Suprapubic skin (tissue), 4 donors: ENCODE measurements around the gene PINK1. TPM values are rescaled to one million over a fixed set of nuclear protein-coding genes. Genes with fewer than 3 reads are reported as not detected.

Experiments used
- DNase-seq, 2 donors: peaks; one replicate each; pipeline ENCODE4 v3.0.0-alpha.2; 2019; ENCODE audit warnings: low spot score in 2 of 2
- H3K27ac ChIP-seq: fragments of 200-600 bp; sonication (generic); one replicate; pipeline ENCODE4 v1.5.1; 2019
- H3K27me3 ChIP-seq: fragments of 200-600 bp; sonication (generic); one replicate; pipeline ENCODE4 v1.5.1; 2019
- H3K36me3 ChIP-seq: fragments of 200-600 bp; sonication (generic); one replicate; pipeline ENCODE4 v1.5.1; 2019
- H3K4me1 ChIP-seq: fragments of 200-600 bp; sonication (generic); one replicate; pipeline ENCODE4 v1.5.1; 2019
- H3K4me3 ChIP-seq: fragments of 200-600 bp; sonication (generic); one replicate; pipeline ENCODE4 v1.5.1; 2019; ENCODE audit warnings: mild to moderate bottlenecking
- H3K9me3 ChIP-seq: fragments of 200-600 bp; sonication (generic); one replicate; pipeline ENCODE4 v1.5.1; 2019
- CTCF ChIP-seq, 2 donors: fragments of 200-600 bp in 1 of 2; fragments of 450-650 bp in 1 of 2; sonication (generic) in 1 of 2; IDR thresholded peaks; one replicate each; pipeline ENCODE4 v1.5.1; 2016 to 2019; ENCODE audit warnings: antibody characterized with exemption in 2 of 2, mild to moderate bottlenecking in 1 of 2, moderate library complexity in 1 of 2
- EP300 ChIP-seq: sonication (generic); formaldehyde crosslinking; IDR thresholded peaks from one replicate; pipeline ENCODE4 v1.6.1; 2017; ENCODE audit warnings: antibody characterized with exemption
- POLR2A ChIP-seq, 2 donors: fragments of 450-650 bp; IDR thresholded peaks; one replicate each; pipeline ENCODE4 v1.6.1; 2017; ENCODE audit warnings: antibody characterized with exemption in 2 of 2, mild to moderate bottlenecking in 2 of 2, moderate library complexity in 2 of 2
- POLR2AphosphoS5 ChIP-seq, 3 donors: sonication (generic); formaldehyde crosslinking; IDR thresholded peaks; one replicate each; pipeline ENCODE4 v1.6.1; 2017; ENCODE audit warnings: antibody characterized with exemption in 3 of 3
- WGBS: methylation state at CpG from one replicate; pipeline ENCODE4 v1.1.5; 2018; 5-methylcytosine and 5-hydroxymethylcytosine counted together
- total RNA-seq, 4 donors: library from RNA; depleted of rRNA; stranded (reverse); fragments of >200 nt; gene quantifications; one replicate each; pipeline ENCODE4 v1.1.0, GENCODE V29; 2016

The PINK1 gene
- total RNA-seq, 4 donors from 2014 or later: 91.9 to 116 (median 98.0) TPM

- Histone ChIP-seq H3K4me1 (peaks cover 24% of the 10 kb centered on the region), H3K27me3 (no peaks in the 10 kb centered on the region), H3K36me3 (no peaks in the 10 kb centered on the region), H3K4me3 (no peak overlapping the region), H3K27ac (no peak overlapping the region), H3K9me3 (no peaks in the 10 kb centered on the region)
- DNase-seq: no peak
- TF ChIP-seq EP300: no peak
- 36% methylated on average over 12 of the region's 12 CpGs for WGBS
These were observed 30.9 kb downstream of the PINK1 start for GRCh38 chr1:20663969-20664715.

- H3K4me1 ChIP-seq: peaks cover 8% of the 10 kb centered on the region
- DNase-seq: no peak
- no peak overlapping the region for H3K4me3 ChIP-seq
- H3K27ac ChIP-seq: peak overlapping the region; percentile 8
- no peaks in the 10 kb centered on the region for H3K27me3 ChIP-seq
- 74% methylated on average over 12 of the region's 12 CpGs for WGBS
- no peaks in the 10 kb centered on the region for H3K9me3 ChIP-seq
- H3K36me3 ChIP-seq: no peaks in the 10 kb centered on the region
- TF ChIP-seq CTCF (IDR thresholded peaks at IDR 0.05): no peak
- TF ChIP-seq POLR2A (IDR thresholded peaks at IDR 0.05): no peak
- TF ChIP-seq POLR2AphosphoS5 (IDR thresholded peaks at IDR 0.05): no peak
- TF ChIP-seq EP300: no peak
These were observed 32.5 kb downstream of the PINK1 start for GRCh38 chr1:20665726-20666125.

- TF ChIP-seq CTCF (IDR thresholded peaks at IDR 0.05) (no peak), POLR2AphosphoS5 (IDR thresholded peaks at IDR 0.05) (no peak), POLR2A (IDR thresholded peaks at IDR 0.05) (no peak), EP300 (no peak)
- Histone ChIP-seq H3K27ac (peak overlapping the region; percentile 8), H3K4me3 (no peak overlapping the region), H3K9me3 (no peaks in the 10 kb centered on the region), H3K36me3 (no peaks in the 10 kb centered on the region), H3K27me3 (no peaks in the 10 kb centered on the region), H3K4me1 (peaks cover 6% of the 10 kb centered on the region)
- no peak for DNase-seq
- WGBS: 84% methylated on average over 5 of the region's 16 CpGs
These were observed 32.9 kb downstream of the PINK1 start for GRCh38 chr1:20666146-20666545.

- Histone ChIP-seq H3K27ac (no peak overlapping the region), H3K4me1 (peaks cover 6% of the 10 kb centered on the region), H3K4me3 (no peak overlapping the region), H3K27me3 (no peaks in the 10 kb centered on the region), H3K36me3 (no peaks in the 10 kb centered on the region), H3K9me3 (no peaks in the 10 kb centered on the region)
- TF ChIP-seq EP300: no peak
- no peak for TF ChIP-seq POLR2A (IDR thresholded peaks at IDR 0.05)
- no peak for TF ChIP-seq POLR2AphosphoS5 (IDR thresholded peaks at IDR 0.05)
- TF ChIP-seq CTCF (IDR thresholded peaks at IDR 0.05): no peak
- no peak for DNase-seq
- WGBS: 100% methylated on average over 1 of the region's 1 CpG
These were observed 33.5 kb downstream of the PINK1 start for GRCh38 chr1:20666804-20667203.

GRCh38 chr1:20668581-20668980 lies 35.3 kb downstream of the PINK1 start:
- WGBS: 95% methylated on average over 1 of the region's 1 CpG
- no peak overlapping the region for H3K27ac ChIP-seq
- H3K9me3 ChIP-seq: no peaks in the 10 kb centered on the region
- TF ChIP-seq POLR2A (IDR thresholded peaks at IDR 0.05): no peak
- TF ChIP-seq POLR2AphosphoS5 (IDR thresholded peaks at IDR 0.05): no peak
- TF ChIP-seq CTCF (IDR thresholded peaks at IDR 0.05): no peak
- TF ChIP-seq EP300: no peak
- H3K36me3 ChIP-seq: no peaks in the 10 kb centered on the region
- H3K4me1 ChIP-seq: no peaks in the 10 kb centered on the region
- H3K4me3 ChIP-seq: no peak overlapping the region
- no peak for DNase-seq
- no peaks in the 10 kb centered on the region for H3K27me3 ChIP-seq

GRCh38 chr1:20670936-20671335 lies 37.7 kb downstream of the PINK1 start:
- H3K4me1 ChIP-seq: no peaks in the 10 kb centered on the region
- H3K27me3 ChIP-seq: no peaks in the 10 kb centered on the region
- H3K9me3 ChIP-seq: no peaks in the 10 kb centered on the region
- no peak for DNase-seq
- no peak for TF ChIP-seq POLR2AphosphoS5 (IDR thresholded peaks at IDR 0.05)
- TF ChIP-seq EP300: no peak
- TF ChIP-seq POLR2A (IDR thresholded peaks at IDR 0.05): no peak
- no peak for TF ChIP-seq CTCF (IDR thresholded peaks at IDR 0.05)
- H3K36me3 ChIP-seq: no peaks in the 10 kb centered on the region
- H3K4me3 ChIP-seq: no peak overlapping the region
- WGBS: 82% methylated on average over 5 of the region's 5 CpGs
- H3K27ac ChIP-seq: no peak overlapping the region
